Liver (tissue), 9 donors: ENCODE data around the gene FAHD2A. TPM values are rescaled to one million over a fixed set of nuclear protein-coding genes. Genes with fewer than 3 reads are reported as not detected.

Source experiments
- DNase-seq: peaks from one replicate; pipeline ENCODE4 v3.0.0-alpha.2; 2017; ENCODE audit warnings: low spot score
- H3K27ac ChIP-seq, 2 donors: one replicate each; pipeline ENCODE4 v1.7.0; 2013; ENCODE audit warnings: inconsistent platforms in 2 of 2, low read length in 2 of 2, control low read depth in 1 of 2, low read depth in 1 of 2, mild to moderate bottlenecking in 1 of 2
- H3K27me3 ChIP-seq, 4 donors: one replicate each; pipeline versions ENCODE4 v1.6.1 to v1.7.0; 2013; ENCODE audit warnings: low read length in 3 of 4, inconsistent platforms in 1 of 4, mild to moderate bottlenecking in 1 of 4, moderate library complexity in 1 of 4; ENCODE audit not compliant: control insufficient read depth in 4 of 4, insufficient read depth in 4 of 4
- H3K36me3 ChIP-seq, 4 donors: one replicate each; pipeline versions ENCODE4 v1.6.1 to v1.7.0; 2013; ENCODE audit warnings: low read length in 3 of 4, mild to moderate bottlenecking in 3 of 4, low read depth in 1 of 4, moderate library complexity in 1 of 4; ENCODE audit not compliant: control insufficient read depth in 4 of 4, insufficient read depth in 3 of 4
- H3K4me1 ChIP-seq, 4 donors: one replicate each; pipeline versions ENCODE4 v1.6.1 to v1.7.0; 2013; ENCODE audit warnings: low read length in 3 of 4, mild to moderate bottlenecking in 3 of 4, moderate library complexity in 1 of 4; ENCODE audit not compliant: control insufficient read depth in 4 of 4, insufficient read depth in 4 of 4
- H3K4me3 ChIP-seq, 3 donors: one replicate each; pipeline versions ENCODE4 v1.6.1 to v1.7.0; 2013; ENCODE audit warnings: low read length in 3 of 3, control low read depth in 1 of 3, low read depth in 1 of 3, mild to moderate bottlenecking in 1 of 3
- H3K9ac ChIP-seq, 2 donors: one replicate each; pipeline ENCODE4 v1.7.0; 2013; ENCODE audit warnings: low read length in 2 of 2, mild to moderate bottlenecking in 2 of 2, moderate library complexity in 2 of 2, control low read depth in 1 of 2, low read depth in 1 of 2
- H3K9me3 ChIP-seq, 4 donors: one replicate each; pipeline versions ENCODE4 v1.6.1 to v1.7.0; 2013; ENCODE audit warnings: low read length in 3 of 4; ENCODE audit not compliant: control insufficient read depth in 4 of 4
- EGR1 ChIP-seq, 2 donors: IDR thresholded peaks; 2 replicates each; pipeline ENCODE4 v1.6.1; 2016 to 2018; ENCODE audit warnings: antibody characterized with exemption in 2 of 2, low read depth in 2 of 2
- FOXA2 ChIP-seq: IDR thresholded peaks from 2 replicates; pipeline ENCODE4 v1.6.1; 2016; ENCODE audit warnings: antibody characterized with exemption
- GABPA ChIP-seq, 2 donors: IDR thresholded peaks in 1 of 2; conservative IDR thresholded peaks in 1 of 2; 2 replicates each; pipeline ENCODE4 v1.6.1; 2016; ENCODE audit warnings: antibody characterized with exemption in 2 of 2, mild to moderate bottlenecking in 1 of 2, moderate library complexity in 1 of 2
- HNF4A ChIP-seq, 2 donors: conservative IDR thresholded peaks; 2 replicates each; pipeline ENCODE4 v1.6.1; 2016; ENCODE audit warnings: antibody characterized with exemption in 2 of 2, mild to moderate bottlenecking in 2 of 2
- JUND ChIP-seq, 2 donors: IDR thresholded peaks; 2 replicates each; pipeline ENCODE4 v1.6.1; 2016; ENCODE audit warnings: antibody characterized with exemption in 2 of 2
- NR2F2 ChIP-seq: IDR thresholded peaks from 2 replicates; pipeline ENCODE4 v1.6.1; 2016; ENCODE audit warnings: antibody characterized with exemption
- RAD21 ChIP-seq, 2 donors: IDR thresholded peaks; 2 replicates each; pipeline ENCODE4 v1.6.1; 2016; ENCODE audit warnings: antibody characterized with exemption in 2 of 2, mild to moderate bottlenecking in 2 of 2
- RXRA ChIP-seq, 2 donors: IDR thresholded peaks; 2 replicates each; pipeline ENCODE4 v1.6.1; 2017 to 2018; ENCODE audit warnings: antibody characterized with exemption in 2 of 2, mild to moderate bottlenecking in 1 of 2
- SP1 ChIP-seq: IDR thresholded peaks from 2 replicates; pipeline ENCODE4 v1.6.1; 2018; ENCODE audit warnings: antibody characterized with exemption, mild to moderate bottlenecking
- TAF1 ChIP-seq: conservative IDR thresholded peaks from 2 replicates; pipeline ENCODE4 v1.6.1; 2016; ENCODE audit warnings: antibody characterized with exemption, mild to moderate bottlenecking
- WGBS: extraction: QIAGEN DNeasy Blood & Tissue Kit; methylation state at CpG from one replicate; pipeline ENCODE4 v1.1.7; 2013; 5-methylcytosine and 5-hydroxymethylcytosine counted together
- polyA plus RNA-seq, 2 donors: library from polyadenylated mRNA; stranded (reverse) in 1 of 2; unstranded in 1 of 2; fragments of 200-250 nt in 1 of 2; fragments of >200 nt in 1 of 2; fragmentation: Nextera tagmentation in 1 of 2; extraction: Ambion mirVana in 1 of 2; gene quantifications; one replicate each; pipeline versions ENCODE4 v1.2.1 to v1.2.3, GENCODE V29; 2013 to 2015
- total RNA-seq, 2 donors: library from RNA; depleted of rRNA; stranded (reverse); fragments of >200 nt; gene quantifications; one replicate each; pipeline ENCODE4 v1.2.3, GENCODE V29; 2014
- TF ChIP-seq, protein P1 (sequence below): IDR thresholded peaks from 2 replicates; pipeline ENCODE4 v1.6.1; 2016; ENCODE audit warnings: antibody characterized with exemption
- TF ChIP-seq, protein P2 (sequence below): IDR thresholded peaks from 2 replicates; pipeline ENCODE4 v1.6.1; 2016; ENCODE audit warnings: antibody characterized with exemption
- TF ChIP-seq, protein P3 (sequence below): fragments of 150-350 bp; IDR thresholded peaks from 2 replicates; pipeline ENCODE4 v1.5.1; 2017; ENCODE audit warnings: improper control_type of control experiment, low read depth, low read length; ENCODE audit not compliant: missing input control
- TF ChIP-seq, protein P4 (sequence below): IDR thresholded peaks from 2 replicates; pipeline ENCODE4 v1.6.1; 2016; ENCODE audit warnings: antibody characterized with exemption
- TF ChIP-seq, protein P5 (sequence below): IDR thresholded peaks from 2 replicates; pipeline ENCODE4 v1.6.1; 2016; ENCODE audit warnings: antibody characterized with exemption, mild to moderate bottlenecking
- donor health status: healthy.
- donor health status: healthy.
- donor health status: healthy.
- donor health status: healthy.
- donor health status: healthy.

The FAHD2A gene
- total and polyA plus RNA-seq, 4 donors, result 20.1 to 105 (median 69.3) TPM

DNA sequence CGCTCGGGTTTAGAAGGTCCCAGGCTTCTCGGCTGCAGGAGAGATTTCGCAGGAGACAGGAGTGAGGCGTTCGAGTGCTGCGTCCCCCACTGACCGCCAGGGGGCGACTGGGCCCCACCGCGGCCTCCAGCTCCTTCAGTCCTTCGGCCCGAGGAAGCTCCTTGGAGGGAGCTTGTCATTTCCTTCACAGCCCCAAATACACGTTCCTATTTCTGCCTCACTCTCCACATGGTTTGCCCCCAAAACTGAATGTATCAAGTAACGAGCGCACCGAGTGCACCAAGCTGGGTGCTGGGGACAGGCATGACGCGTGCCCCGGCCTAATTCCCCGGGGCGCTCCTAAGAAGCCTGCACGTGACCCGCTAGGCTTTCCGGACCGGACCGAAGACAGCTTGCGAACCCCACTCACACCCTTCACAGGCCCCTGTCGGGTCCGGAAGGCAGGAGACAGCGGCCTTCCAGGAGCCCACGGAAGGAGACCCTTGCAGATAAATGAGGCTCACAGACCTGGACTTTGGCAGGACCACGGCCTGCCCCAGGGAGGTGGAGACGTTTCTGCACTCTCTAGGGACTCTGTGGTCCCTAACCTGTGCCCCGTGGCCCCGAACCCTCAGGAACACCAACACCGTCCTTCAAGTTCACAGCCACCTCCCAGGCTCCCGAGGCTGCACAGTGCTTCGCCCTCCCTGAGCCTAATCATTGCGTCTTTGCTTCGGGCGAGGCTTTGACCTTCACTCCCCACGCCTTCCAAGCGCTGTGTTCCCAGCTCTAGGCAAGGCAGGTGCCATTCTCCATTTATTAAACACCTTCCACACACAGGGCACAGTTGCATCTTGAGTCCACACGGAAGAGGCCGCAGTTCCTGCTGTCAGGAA is 13.0 kb upstream of the FAHD2A start:
- Histone ChIP-seq H3K9ac (no peak overlapping the region), H3K27me3 (no peaks in the 10 kb centered on the region), H3K4me1 (peaks cover 23 to 65% (median 54%) of the 10 kb centered on the region in 4 donors), H3K4me3 (no peak overlapping the region), H3K27ac (peak overlapping the region; percentile 75 to 88), H3K36me3 (no peaks in the 10 kb centered on the region), H3K9me3 (no peaks in the 10 kb centered on the region)
- TF ChIP-seq GABPA (IDR thresholded peaks at IDR 0.05 in 1 of 2, conservative IDR thresholded peaks at IDR 0.05 in 1 of 2) (no peak), EGR1 (IDR thresholded peaks at IDR 0.05; ENCODE audit: low read depth in 2 of 2) (no peak), JUND (IDR thresholded peaks at IDR 0.05) (no peak), RXRA (IDR thresholded peaks at IDR 0.05) (no peak), HNF4A (conservative IDR thresholded peaks at IDR 0.05) (no peak), RAD21 (IDR thresholded peaks at IDR 0.05) (peak; percentile 75 to 80)
- TF ChIP-seq, protein P1, sequence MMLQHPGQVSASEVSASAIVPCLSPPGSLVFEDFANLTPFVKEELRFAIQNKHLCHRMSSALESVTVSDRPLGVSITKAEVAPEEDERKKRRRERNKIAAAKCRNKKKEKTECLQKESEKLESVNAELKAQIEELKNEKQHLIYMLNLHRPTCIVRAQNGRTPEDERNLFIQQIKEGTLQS, result no peak
- TF ChIP-seq, protein P2, sequence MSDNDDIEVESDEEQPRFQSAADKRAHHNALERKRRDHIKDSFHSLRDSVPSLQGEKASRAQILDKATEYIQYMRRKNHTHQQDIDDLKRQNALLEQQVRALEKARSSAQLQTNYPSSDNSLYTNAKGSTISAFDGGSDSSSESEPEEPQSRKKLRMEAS, result no peak
- TF ChIP-seq, protein P3, sequence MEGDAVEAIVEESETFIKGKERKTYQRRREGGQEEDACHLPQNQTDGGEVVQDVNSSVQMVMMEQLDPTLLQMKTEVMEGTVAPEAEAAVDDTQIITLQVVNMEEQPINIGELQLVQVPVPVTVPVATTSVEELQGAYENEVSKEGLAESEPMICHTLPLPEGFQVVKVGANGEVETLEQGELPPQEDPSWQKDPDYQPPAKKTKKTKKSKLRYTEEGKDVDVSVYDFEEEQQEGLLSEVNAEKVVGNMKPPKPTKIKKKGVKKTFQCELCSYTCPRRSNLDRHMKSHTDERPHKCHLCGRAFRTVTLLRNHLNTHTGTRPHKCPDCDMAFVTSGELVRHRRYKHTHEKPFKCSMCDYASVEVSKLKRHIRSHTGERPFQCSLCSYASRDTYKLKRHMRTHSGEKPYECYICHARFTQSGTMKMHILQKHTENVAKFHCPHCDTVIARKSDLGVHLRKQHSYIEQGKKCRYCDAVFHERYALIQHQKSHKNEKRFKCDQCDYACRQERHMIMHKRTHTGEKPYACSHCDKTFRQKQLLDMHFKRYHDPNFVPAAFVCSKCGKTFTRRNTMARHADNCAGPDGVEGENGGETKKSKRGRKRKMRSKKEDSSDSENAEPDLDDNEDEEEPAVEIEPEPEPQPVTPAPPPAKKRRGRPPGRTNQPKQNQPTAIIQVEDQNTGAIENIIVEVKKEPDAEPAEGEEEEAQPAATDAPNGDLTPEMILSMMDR, result peak; percentile 69
- TF ChIP-seq, protein P4, sequence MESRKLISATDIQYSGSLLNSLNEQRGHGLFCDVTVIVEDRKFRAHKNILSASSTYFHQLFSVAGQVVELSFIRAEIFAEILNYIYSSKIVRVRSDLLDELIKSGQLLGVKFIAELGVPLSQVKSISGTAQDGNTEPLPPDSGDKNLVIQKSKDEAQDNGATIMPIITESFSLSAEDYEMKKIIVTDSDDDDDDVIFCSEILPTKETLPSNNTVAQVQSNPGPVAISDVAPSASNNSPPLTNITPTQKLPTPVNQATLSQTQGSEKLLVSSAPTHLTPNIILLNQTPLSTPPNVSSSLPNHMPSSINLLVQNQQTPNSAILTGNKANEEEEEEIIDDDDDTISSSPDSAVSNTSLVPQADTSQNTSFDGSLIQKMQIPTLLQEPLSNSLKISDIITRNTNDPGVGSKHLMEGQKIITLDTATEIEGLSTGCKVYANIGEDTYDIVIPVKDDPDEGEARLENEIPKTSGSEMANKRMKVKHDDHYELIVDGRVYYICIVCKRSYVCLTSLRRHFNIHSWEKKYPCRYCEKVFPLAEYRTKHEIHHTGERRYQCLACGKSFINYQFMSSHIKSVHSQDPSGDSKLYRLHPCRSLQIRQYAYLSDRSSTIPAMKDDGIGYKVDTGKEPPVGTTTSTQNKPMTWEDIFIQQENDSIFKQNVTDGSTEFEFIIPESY, result no peak
- WGBS, result 73% methylated on average over 46 of the region's 46 CpGs
- peak; percentile 60 for DNase-seq

DNA sequence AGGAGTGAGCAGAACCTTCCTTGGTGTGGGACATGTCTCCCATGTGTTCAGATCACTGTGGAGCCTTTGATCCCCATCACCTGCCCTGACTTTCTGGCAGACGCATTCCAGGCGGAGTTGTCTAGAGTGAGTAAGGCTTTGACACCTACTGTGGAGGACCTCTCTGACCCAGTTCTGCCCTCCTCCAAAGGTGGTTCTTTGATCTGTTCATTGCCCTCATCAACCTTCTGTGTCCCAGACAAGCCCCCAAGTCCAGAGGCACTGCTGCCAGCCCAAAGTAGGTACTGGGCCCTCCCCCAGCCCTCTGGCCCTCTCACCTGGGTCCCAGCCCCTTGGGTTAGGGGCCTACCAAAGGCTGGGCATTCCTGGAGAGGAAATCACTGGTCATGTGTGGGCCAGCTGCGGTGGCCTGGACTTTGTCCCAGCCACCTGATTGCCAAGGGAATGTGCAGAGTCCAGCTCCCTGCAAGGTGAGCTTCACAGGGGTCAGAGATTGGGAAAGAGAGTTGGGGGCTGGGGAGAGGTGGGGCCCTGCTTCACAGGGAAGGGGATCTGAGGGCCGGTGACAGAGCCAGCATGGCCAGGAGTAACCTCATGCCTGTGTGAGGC is 12.1 kb upstream of the FAHD2A start:
- H3K36me3 ChIP-seq, result no peaks in the 10 kb centered on the region
- H3K9me3 ChIP-seq, result no peaks in the 10 kb centered on the region
- peak overlapping the region; percentile 75 to 88 for H3K27ac ChIP-seq
- WGBS, result 37% methylated on average over 4 of the region's 4 CpGs
- no peak overlapping the region for H3K4me3 ChIP-seq
- H3K4me1 ChIP-seq, result peaks cover 21 to 59% (median 52%) of the 10 kb centered on the region in 4 donors
- DNase-seq, result peak; percentile 63
- peak overlapping the region in 1 of 2 donors; percentile 10 for H3K9ac ChIP-seq
- no peaks in the 10 kb centered on the region for H3K27me3 ChIP-seq
- TF ChIP-seq JUND (IDR thresholded peaks at IDR 0.05) (peak; percentile 52 to 82), RAD21 (IDR thresholded peaks at IDR 0.05) (peak; percentile 37 to 42), GABPA (IDR thresholded peaks at IDR 0.05 in 1 of 2, conservative IDR thresholded peaks at IDR 0.05 in 1 of 2) (peak in 1 of 2 donors; percentile 72), FOXA2 (peak; percentile 55), TAF1 (no peak), SP1 (peak; percentile 97), HNF4A (conservative IDR thresholded peaks at IDR 0.05) (peak; percentile 100), NR2F2 (peak; percentile 92)
- TF ChIP-seq, protein P2, result no peak
- TF ChIP-seq, protein P5, sequence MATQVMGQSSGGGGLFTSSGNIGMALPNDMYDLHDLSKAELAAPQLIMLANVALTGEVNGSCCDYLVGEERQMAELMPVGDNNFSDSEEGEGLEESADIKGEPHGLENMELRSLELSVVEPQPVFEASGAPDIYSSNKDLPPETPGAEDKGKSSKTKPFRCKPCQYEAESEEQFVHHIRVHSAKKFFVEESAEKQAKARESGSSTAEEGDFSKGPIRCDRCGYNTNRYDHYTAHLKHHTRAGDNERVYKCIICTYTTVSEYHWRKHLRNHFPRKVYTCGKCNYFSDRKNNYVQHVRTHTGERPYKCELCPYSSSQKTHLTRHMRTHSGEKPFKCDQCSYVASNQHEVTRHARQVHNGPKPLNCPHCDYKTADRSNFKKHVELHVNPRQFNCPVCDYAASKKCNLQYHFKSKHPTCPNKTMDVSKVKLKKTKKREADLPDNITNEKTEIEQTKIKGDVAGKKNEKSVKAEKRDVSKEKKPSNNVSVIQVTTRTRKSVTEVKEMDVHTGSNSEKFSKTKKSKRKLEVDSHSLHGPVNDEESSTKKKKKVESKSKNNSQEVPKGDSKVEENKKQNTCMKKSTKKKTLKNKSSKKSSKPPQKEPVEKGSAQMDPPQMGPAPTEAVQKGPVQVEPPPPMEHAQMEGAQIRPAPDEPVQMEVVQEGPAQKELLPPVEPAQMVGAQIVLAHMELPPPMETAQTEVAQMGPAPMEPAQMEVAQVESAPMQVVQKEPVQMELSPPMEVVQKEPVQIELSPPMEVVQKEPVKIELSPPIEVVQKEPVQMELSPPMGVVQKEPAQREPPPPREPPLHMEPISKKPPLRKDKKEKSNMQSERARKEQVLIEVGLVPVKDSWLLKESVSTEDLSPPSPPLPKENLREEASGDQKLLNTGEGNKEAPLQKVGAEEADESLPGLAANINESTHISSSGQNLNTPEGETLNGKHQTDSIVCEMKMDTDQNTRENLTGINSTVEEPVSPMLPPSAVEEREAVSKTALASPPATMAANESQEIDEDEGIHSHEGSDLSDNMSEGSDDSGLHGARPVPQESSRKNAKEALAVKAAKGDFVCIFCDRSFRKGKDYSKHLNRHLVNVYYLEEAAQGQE, result peak; percentile 62
- TF ChIP-seq, protein P3, result no peak
- TF ChIP-seq, protein P1, result peak; percentile 68
